Sigmoid colon (tissue), 7 donors: ENCODE measurements around the gene DCAF7. TPM values are rescaled to one million over a fixed set of nuclear protein-coding genes. Genes with fewer than 3 reads are reported as not detected.

Experiments used
- DNase-seq: peaks from one replicate; pipeline ENCODE4 v3.0.0-alpha.2; 2019
- H3K27ac ChIP-seq, 4 donors: fragments of 200-600 bp; sonication (generic); one replicate each; pipeline ENCODE4 v1.5.1; 2016 to 2019; ENCODE audit warnings: mild to moderate bottlenecking in 1 of 4
- H3K27me3 ChIP-seq, 3 donors: fragments of 200-600 bp; sonication (generic); one replicate each; pipeline ENCODE4 v1.5.1; 2019; ENCODE audit warnings: mild to moderate bottlenecking in 1 of 3
- H3K36me3 ChIP-seq, 4 donors: fragments of 200-600 bp; sonication (generic); one replicate each; pipeline ENCODE4 v1.5.1; 2016 to 2019
- H3K4me1 ChIP-seq, 4 donors: fragments of 200-600 bp; sonication (generic); one replicate each; pipeline ENCODE4 v1.5.1; 2017 to 2019
- H3K4me3 ChIP-seq, 4 donors: fragments of 200-600 bp; sonication (generic); one replicate each; pipeline ENCODE4 v1.5.1; 2017 to 2019; ENCODE audit warnings: mild to moderate bottlenecking in 2 of 4, moderate library complexity in 1 of 4
- H3K9me3 ChIP-seq, 4 donors: fragments of 200-600 bp in 3 of 4; sonication (generic) in 3 of 4; one replicate each; pipeline versions ENCODE4 v1.5.1 to v1.6.1; 2013 to 2019
- EP300 ChIP-seq, 4 donors: sonication (generic); formaldehyde crosslinking; IDR thresholded peaks; one replicate each; pipeline ENCODE4 v1.6.1; 2017; ENCODE audit warnings: antibody characterized with exemption in 4 of 4
- POLR2A ChIP-seq, 2 donors: fragments of 450-650 bp; IDR thresholded peaks; one replicate each; pipeline ENCODE4 v1.6.1; 2016; ENCODE audit warnings: antibody characterized with exemption in 2 of 2, mild to moderate bottlenecking in 2 of 2, moderate library complexity in 2 of 2
- POLR2AphosphoS5 ChIP-seq, 4 donors: sonication (generic); formaldehyde crosslinking; IDR thresholded peaks; one replicate each; pipeline ENCODE4 v1.6.1; 2017; ENCODE audit warnings: antibody characterized with exemption in 4 of 4
- WGBS, 2 donors: extraction: QIAGEN DNeasy Blood & Tissue Kit; methylation state at CpG; one replicate each; pipeline ENCODE4 v1.1.7; 2013; 5-methylcytosine and 5-hydroxymethylcytosine counted together
- intact Hi-C: fragments of 100-400 bp; cut with DNase I; formaldehyde crosslinking; loops from one replicate; pipeline ENCODE4 v1.15.1; 2023
- polyA plus RNA-seq, 3 donors: library from polyadenylated mRNA; stranded (reverse); fragments of 200-250 nt; gene quantifications; one replicate each; pipeline ENCODE4 v1.2.3, GENCODE V29; 2013
- total RNA-seq, 4 donors: library from RNA; depleted of rRNA; stranded (reverse); fragments of >200 nt; gene quantifications; one replicate each; pipeline ENCODE4 v1.1.0, GENCODE V29; 2016
- TF ChIP-seq, protein P1 (sequence below), 4 experiments: fragments of 450-650 bp in 3 of 4; fragments of 200-600 bp in 1 of 4; IDR thresholded peaks; one replicate each; pipeline ENCODE4 v1.5.1; 2016 to 2019; ENCODE audit warnings: antibody characterized with exemption in 4 of 4, mild to moderate bottlenecking in 3 of 4, moderate library complexity in 2 of 4
- donor health status: healthy with polysubstance abuse.
- donor health status: Bipolar disorder and iron deficiency.
- donor health status: healthy.

DCAF7 gene
- total and polyA plus RNA-seq, 7 donors: 14.4 to 34.6 (median 23.1) TPM

DNA sequence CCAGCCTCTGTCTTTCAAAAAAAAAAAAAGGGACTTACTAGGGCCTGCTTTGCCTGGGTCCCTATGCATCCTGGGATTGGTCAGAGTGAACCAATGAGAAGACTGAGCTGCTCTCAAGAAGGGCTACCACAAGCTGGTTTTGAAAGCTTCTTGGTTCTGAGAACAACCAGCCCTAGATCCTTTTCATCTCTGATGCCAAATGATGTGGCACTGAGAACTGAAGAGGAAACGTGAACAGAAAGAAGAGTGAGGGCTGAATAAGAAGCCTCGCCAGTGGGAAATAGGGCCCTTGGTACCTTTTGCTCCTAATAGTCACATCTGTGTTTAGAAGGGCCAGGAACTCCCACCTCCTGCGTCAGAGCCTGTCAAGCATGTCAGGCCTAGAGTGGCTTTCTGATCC, 61.1 kb downstream of the DCAF7 start:
- Histone ChIP-seq H3K4me3 (no peak overlapping the region), H3K36me3 (peaks cover 0 to 47% (median 30%) of the 10 kb centered on the region in 4 donors), H3K4me1 (no peaks in the 10 kb centered on the region), H3K27ac (no peak overlapping the region), H3K9me3 (no peaks in the 10 kb centered on the region), H3K27me3 (no peaks in the 10 kb centered on the region)
- intact Hi-C loops: loop anchor here (5.0 kb wide), 1 partner anchor 164 kb away; the partner anchor contains the start of gene CYB561
- TF ChIP-seq, protein P1, sequence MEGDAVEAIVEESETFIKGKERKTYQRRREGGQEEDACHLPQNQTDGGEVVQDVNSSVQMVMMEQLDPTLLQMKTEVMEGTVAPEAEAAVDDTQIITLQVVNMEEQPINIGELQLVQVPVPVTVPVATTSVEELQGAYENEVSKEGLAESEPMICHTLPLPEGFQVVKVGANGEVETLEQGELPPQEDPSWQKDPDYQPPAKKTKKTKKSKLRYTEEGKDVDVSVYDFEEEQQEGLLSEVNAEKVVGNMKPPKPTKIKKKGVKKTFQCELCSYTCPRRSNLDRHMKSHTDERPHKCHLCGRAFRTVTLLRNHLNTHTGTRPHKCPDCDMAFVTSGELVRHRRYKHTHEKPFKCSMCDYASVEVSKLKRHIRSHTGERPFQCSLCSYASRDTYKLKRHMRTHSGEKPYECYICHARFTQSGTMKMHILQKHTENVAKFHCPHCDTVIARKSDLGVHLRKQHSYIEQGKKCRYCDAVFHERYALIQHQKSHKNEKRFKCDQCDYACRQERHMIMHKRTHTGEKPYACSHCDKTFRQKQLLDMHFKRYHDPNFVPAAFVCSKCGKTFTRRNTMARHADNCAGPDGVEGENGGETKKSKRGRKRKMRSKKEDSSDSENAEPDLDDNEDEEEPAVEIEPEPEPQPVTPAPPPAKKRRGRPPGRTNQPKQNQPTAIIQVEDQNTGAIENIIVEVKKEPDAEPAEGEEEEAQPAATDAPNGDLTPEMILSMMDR (IDR thresholded peaks at IDR 0.05): no peak
- no peak for TF ChIP-seq EP300 (IDR thresholded peaks at IDR 0.05)
- TF ChIP-seq POLR2AphosphoS5 (IDR thresholded peaks at IDR 0.05): no peak
- no peak for TF ChIP-seq POLR2A (IDR thresholded peaks at IDR 0.05)
- WGBS, 2 donors: 83 to 90% methylated on average over 3 of the region's 3 CpGs
- no peak for DNase-seq

DNA sequence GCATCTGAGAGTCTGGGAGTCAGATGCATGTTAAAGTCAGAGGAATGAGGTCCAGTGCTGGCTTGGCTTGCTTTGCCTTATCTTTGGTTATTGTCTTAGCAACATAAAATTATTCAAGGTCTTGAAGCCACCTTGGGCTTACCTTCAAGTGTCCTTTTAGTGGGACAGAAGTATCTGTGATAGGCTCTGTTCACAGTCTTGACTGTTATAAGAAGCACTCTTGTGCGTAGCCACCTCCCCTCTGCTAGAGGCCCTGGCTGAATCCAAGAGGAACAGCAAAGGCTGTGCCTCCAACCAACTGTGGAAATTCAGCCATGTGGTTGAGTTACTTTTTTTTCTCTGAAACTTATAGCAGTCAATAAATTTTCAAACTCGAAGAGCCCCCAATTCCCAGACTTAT, 63.4 kb downstream of the DCAF7 start:
- Histone ChIP-seq H3K27me3 (no peaks in the 10 kb centered on the region), H3K4me1 (no peaks in the 10 kb centered on the region), H3K27ac (no peak overlapping the region), H3K9me3 (no peaks in the 10 kb centered on the region), H3K4me3 (no peak overlapping the region), H3K36me3 (peaks cover 0 to 24% (median 7%) of the 10 kb centered on the region in 4 donors)
- DNase-seq: no peak
- intact Hi-C loops: loop anchor here (5.0 kb wide), 1 partner anchor 166 kb away; the partner anchor contains the start of gene CYB561
- TF ChIP-seq, protein P1 (IDR thresholded peaks at IDR 0.05): no peak
- TF ChIP-seq POLR2AphosphoS5 (IDR thresholded peaks at IDR 0.05) (no peak), POLR2A (IDR thresholded peaks at IDR 0.05) (no peak), EP300 (IDR thresholded peaks at IDR 0.05) (no peak)
- 85 to 95% methylated on average over 2 of the region's 2 CpGs for WGBS, 2 donors

- TF ChIP-seq POLR2A (IDR thresholded peaks at IDR 0.05) (no peak), POLR2AphosphoS5 (IDR thresholded peaks at IDR 0.05) (no peak), EP300 (IDR thresholded peaks at IDR 0.05) (no peak)
- TF ChIP-seq, protein P1 (IDR thresholded peaks at IDR 0.05): no peak
- intact Hi-C loops: loop anchor here (5.0 kb wide), 2 partner anchors 76 to 206 kb away; partner anchors contain the start of genes FTSJ3 and PSMC5
- no peak for DNase-seq
- Histone ChIP-seq H3K27me3 (no peaks in the 10 kb centered on the region), H3K4me1 (peaks cover 0 to 36% (median 34%) of the 10 kb centered on the region in 4 donors), H3K9me3 (no peaks in the 10 kb centered on the region), H3K36me3 (no peaks in the 10 kb centered on the region), H3K27ac (peak overlapping the region; percentile 87 to 93 (median 90)), H3K4me3 (peak overlapping the region; percentile 51 to 90 (median 78))
- WGBS, 2 donors: 4 to 12% methylated on average over 10 of the region's 10 CpGs
Measured at GRCh38 chr17:63621229-63621683, 71.0 kb downstream of the DCAF7 start.

GRCh38 chr17:63621684-63622573, 71.7 kb downstream of the DCAF7 start, which contains the start of gene MAP3K3:
Gene MAP3K3, plus strand, starts transcription at chr17:63622417. Its CDS starts 343 bp downstream, at chr17:63622760.
- Histone ChIP-seq H3K27ac (peak within 1 kb of the TSS; percentile 87 to 93 (median 91)), H3K27me3 (no peaks in the 10 kb centered on the region), H3K36me3 (no peaks in the 10 kb centered on the region), H3K4me1 (peaks cover 0 to 43% (median 41%) of the 10 kb centered on the region in 4 donors), H3K4me3 (peak within 1 kb of the TSS; percentile 77 to 90 (median 82)), H3K9me3 (no peaks in the 10 kb centered on the region)
- 0 to 1% methylated on average over 75 of the region's 75 CpGs for WGBS, 2 donors
- TF ChIP-seq POLR2AphosphoS5 (IDR thresholded peaks at IDR 0.05) (peak; percentile 78 to 91 (median 88)), EP300 (IDR thresholded peaks at IDR 0.05) (no peak), POLR2A (IDR thresholded peaks at IDR 0.05) (peak; percentile 52 to 72)
- TF ChIP-seq, protein P1 (IDR thresholded peaks at IDR 0.05): peak in 2 of 4 experiments; percentile 5 to 17
- DNase-seq: peak; percentile 100
- intact Hi-C loops: loop anchor here (2.0 to 5.0 kb wide), 3 partner anchors 75 to 205 kb away; partner anchors contain the start of genes FTSJ3, PSMC5 and STRADA
